ENCODE measurements around the gene CBFB. TPM values are rescaled to one million over a fixed set of nuclear protein-coding genes. Genes with fewer than 3 reads are reported as not detected.

Gene CBFB
- total RNA-seq: 47.7 TPM

GRCh38 chr16:67028696-67029253 lies at the start of gene CBFB:
CBFB (plus strand) TSS chr16:67029149; CDS start chr16:67029408, 259 bp downstream.

DNA sequence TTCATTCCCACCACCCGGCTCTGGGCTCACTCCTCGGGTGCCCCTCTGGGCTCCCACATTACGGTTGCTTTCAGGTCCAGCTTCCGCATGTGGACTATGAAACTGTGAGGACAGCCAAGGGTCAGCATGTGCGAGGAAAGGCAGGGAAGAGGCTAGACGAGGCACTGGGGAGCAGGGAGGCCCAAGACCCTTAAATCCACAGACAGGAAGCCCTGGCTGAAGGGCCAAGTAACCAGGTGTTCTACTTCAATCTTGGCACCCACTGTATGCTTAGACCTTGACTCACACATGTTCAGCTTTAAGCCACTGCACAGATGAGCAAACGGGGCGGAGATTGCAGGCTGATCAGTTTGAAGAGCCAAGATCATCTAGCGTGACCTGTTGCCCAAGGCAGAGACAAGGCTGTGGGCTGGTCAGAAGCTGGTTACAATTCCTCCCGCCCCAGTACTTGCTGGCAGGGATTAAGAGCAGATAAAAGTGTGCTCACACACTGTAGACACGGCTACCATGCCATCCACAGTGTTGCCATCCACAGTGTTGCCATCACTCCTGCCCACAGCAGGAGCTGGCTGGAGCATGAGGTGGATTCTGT lies 40.7 kb upstream of the CBFB start, which contains the start of gene CES4A:
CES4A (plus strand) TSS at position 393 of the 592 bp plus-strand sequence; CDS start at position 577, 184 bp downstream.

DNA sequence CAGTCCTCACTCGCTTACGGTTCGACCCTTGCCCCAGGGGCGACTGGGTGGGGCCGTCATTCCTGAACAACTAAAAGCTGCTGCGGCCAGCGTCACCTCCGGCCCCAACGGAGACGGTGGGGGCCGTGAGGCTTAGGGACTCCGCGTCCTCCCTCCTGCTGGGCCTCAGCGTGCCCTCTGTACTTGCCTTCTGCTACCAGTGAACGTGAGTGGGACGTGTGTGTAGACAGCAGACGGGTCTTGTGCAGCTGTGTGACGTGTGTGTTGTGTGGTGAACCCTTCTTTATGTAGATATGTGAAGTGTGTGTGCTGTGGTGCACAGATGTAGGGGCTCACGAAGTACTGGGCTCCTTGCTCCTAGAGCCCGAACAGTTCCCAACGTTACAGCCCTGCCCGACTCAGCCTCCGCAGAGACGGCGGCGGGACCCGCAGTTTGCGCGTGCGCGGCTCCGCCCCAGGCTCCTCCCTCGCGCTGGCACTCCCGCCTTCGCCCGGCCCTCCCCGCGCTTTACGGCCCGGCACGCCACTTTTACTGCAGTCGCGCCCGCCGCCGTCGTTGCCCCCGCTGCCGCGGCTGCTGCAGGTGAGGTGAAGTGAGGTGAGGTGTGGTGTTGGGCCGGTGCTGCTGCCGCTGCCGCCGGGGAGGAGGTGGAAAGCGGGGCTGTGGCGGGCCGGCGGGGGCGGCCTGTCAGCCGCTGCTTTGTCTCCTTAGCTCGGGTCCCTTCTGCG lies 80.6 kb downstream of the CBFB start, which contains the start of gene PHAF1:
PHAF1 (plus strand) TSS at position 535 of the 729 bp plus-strand sequence. CDS start 235 bp downstream, outside the sequence.

Other genes starting within 250 kb of the CBFB start
- not detected for gene TERB1, start 227.6 kb upstream of the CBFB start, total RNA-seq
- gene NAE1, start 198.2 kb upstream of the CBFB start, total RNA-seq: 90.3 TPM
- not detected for gene CA7, start 184.7 kb upstream of the CBFB start, total RNA-seq
- 12.7 TPM for gene PDP2, start 148.6 kb upstream of the CBFB start, total RNA-seq
- gene CDH16, start 110.3 kb upstream of the CBFB start, total RNA-seq: not detected
- gene RRAD, start 103.6 kb upstream of the CBFB start, total RNA-seq: 52.9 TPM
- 87.1 TPM for gene CIAO2B, start 94.7 kb upstream of the CBFB start, total RNA-seq
- gene CES2, start 93.6 kb upstream of the CBFB start, total RNA-seq: 34.1 TPM
- 0.77 TPM for gene CES3, start 67.9 kb upstream of the CBFB start, total RNA-seq
- gene CES4A, start 40.6 kb upstream of the CBFB start, total RNA-seq: 8.9 TPM
- 28.2 TPM for gene PHAF1, start 80.8 kb downstream of the CBFB start, total RNA-seq
- 26.2 TPM for gene B3GNT9, start 121.8 kb downstream of the CBFB start, total RNA-seq
- 6.3 TPM for gene TRADD, start 130.8 kb downstream of the CBFB start, total RNA-seq
- gene FBXL8, start 130.8 kb downstream of the CBFB start, total RNA-seq: 7.9 TPM
- gene HSF4, start 135.6 kb downstream of the CBFB start, total RNA-seq: 33.2 TPM
- gene NOL3, start 141.4 kb downstream of the CBFB start, total RNA-seq: 12.4 TPM
- 44.2 TPM for gene MATCAP1, start 154.8 kb downstream of the CBFB start, total RNA-seq
- 3.9 TPM for gene EXOC3L1, start 161.0 kb downstream of the CBFB start, total RNA-seq
- 39.0 TPM for gene E2F4, start 163.0 kb downstream of the CBFB start, total RNA-seq
- 1.4 TPM for gene ELMO3, start 170.0 kb downstream of the CBFB start, total RNA-seq
- 26.4 TPM for gene TMEM208, start 198.0 kb downstream of the CBFB start, total RNA-seq
- gene FHOD1, start 218.3 kb downstream of the CBFB start, total RNA-seq: 13.1 TPM
- 1.0 TPM for gene SLC9A5, start 219.8 kb downstream of the CBFB start, total RNA-seq

Data from camera-type eye (tissue), 1 donor.